AG04449 (cell line): Measurements from ENCODE around the gene ADRA2B.

Experiments used
- CTCF ChIA-PET: fragments of 350-600 bp; formaldehyde crosslinking; extraction: SDS; loops from one replicate; lab custom pipeline; 2021; ENCODE audit warnings: antibody characterized with exemption; lab: Yijun Ruan, JAX
- POLR2A ChIA-PET: fragments of 400-600, 350-600 bp; formaldehyde crosslinking; extraction: SDS; loops from one replicate; lab custom pipeline; 2020; ENCODE audit warnings: antibody characterized with exemption, inconsistent platforms; lab: Yijun Ruan, JAX
- DNase-seq: peaks from one replicate; pipeline ENCODE4 v3.0.0-alpha.2; 2010; ENCODE audit warnings: low read depth, low spot score
- H3K4me3 ChIP-seq: 2 replicates; pipeline ENCODE4 v1.5.1; 2011; ENCODE audit warnings: low read depth, mild to moderate bottlenecking, control low read depth, low read length
- TF ChIP-seq, protein P1 (sequence below): IDR thresholded peaks from one replicate; pipeline ENCODE4 v1.5.1; 2011; ENCODE audit warnings: mild to moderate bottlenecking, moderate library complexity, low read length, control low read depth, inconsistent platforms; ENCODE audit not compliant: insufficient read depth; ENCODE audit errors: missing control alignments

ADRA2B gene

GRCh38 chr2:96097951-96098823 lies 18.2 kb downstream of the ADRA2B start:
- H3K4me3 ChIP-seq = no peak overlapping the region
- TF ChIP-seq, protein P1, sequence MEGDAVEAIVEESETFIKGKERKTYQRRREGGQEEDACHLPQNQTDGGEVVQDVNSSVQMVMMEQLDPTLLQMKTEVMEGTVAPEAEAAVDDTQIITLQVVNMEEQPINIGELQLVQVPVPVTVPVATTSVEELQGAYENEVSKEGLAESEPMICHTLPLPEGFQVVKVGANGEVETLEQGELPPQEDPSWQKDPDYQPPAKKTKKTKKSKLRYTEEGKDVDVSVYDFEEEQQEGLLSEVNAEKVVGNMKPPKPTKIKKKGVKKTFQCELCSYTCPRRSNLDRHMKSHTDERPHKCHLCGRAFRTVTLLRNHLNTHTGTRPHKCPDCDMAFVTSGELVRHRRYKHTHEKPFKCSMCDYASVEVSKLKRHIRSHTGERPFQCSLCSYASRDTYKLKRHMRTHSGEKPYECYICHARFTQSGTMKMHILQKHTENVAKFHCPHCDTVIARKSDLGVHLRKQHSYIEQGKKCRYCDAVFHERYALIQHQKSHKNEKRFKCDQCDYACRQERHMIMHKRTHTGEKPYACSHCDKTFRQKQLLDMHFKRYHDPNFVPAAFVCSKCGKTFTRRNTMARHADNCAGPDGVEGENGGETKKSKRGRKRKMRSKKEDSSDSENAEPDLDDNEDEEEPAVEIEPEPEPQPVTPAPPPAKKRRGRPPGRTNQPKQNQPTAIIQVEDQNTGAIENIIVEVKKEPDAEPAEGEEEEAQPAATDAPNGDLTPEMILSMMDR = no peak
- ChIA-PET CTCF (interaction anchor here (1.0 kb wide), 1 partner anchor 19 kb away, joined by 3 read pairs; no protein-coding TSS in a partner anchor), POLR2A (no interaction called here)
- DNase-seq = no peak

DNA sequence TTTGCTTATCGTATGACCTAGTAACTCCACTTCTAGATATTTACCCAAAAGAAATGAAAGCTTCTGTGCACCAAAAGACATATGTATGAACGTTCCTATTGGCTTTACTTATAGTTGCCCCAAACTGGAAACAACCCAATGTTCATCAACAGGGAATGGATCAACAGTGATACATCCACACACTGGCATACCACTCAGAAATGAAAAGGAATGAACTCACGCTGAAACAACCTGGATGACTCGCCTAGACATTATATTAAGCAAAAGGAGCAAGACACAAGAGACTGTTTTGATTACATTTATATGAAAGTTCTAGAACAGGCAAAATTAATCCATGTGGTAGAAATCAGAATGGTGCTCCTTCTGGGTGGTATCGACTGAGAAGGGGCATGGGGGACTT lies 18.9 kb downstream of the ADRA2B start:
- TF ChIP-seq, protein P1 = no peak
- ChIA-PET POLR2A (no interaction called here), CTCF (no interaction called here)
- no peak for DNase-seq
- no peak overlapping the region for H3K4me3 ChIP-seq

GRCh38 chr2:96095116-96095636 lies 21.2 kb downstream of the ADRA2B start:
- ChIA-PET POLR2A (no interaction called here), CTCF (no interaction called here)
- TF ChIP-seq, protein P1 = no peak
- H3K4me3 ChIP-seq = no peak overlapping the region
- no peak for DNase-seq

DNA sequence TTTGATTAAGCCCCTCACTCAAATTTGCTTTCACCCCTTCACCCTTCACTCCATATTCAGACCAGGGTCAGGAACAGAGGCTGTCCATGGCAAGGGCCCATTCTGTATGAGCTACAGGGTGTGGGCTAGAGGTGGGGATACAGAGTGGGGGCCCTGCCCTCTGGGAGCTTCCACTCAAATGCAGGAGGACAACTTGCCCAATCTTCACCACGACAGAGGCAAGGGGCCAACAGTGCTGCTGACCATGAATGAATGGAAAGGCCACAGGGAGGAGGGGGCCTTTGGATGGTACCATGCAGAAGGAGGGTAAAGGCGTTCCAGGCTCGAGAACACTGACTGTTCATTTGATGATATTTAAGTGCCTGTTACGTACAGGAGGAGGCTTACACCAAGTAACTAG lies 22.8 kb downstream of the ADRA2B start:
- no peak for DNase-seq
- POLR2A ChIA-PET = no interaction called here
- TF ChIP-seq, protein P1 = no peak
- no peak overlapping the region for H3K4me3 ChIP-seq
- CTCF ChIA-PET = no interaction called here

GRCh38 chr2:96092951-96093350 lies 23.4 kb downstream of the ADRA2B start:
- CTCF ChIA-PET = no interaction called here
- POLR2A ChIA-PET = no interaction called here
- no peak overlapping the region for H3K4me3 ChIP-seq
- TF ChIP-seq, protein P1 = no peak
- DNase-seq = no peak

- TF ChIP-seq, protein P1 = no peak
- ChIA-PET CTCF (interaction anchor here (0.8 kb wide), 1 partner anchor 10 kb away, joined by 3 read pairs; no protein-coding TSS in a partner anchor), POLR2A (no interaction called here)
- no peak for DNase-seq
- no peak overlapping the region for H3K4me3 ChIP-seq
Observed at GRCh38 chr2:96092573-96092877, 23.8 kb downstream of the ADRA2B start.
